ENCODE results near the gene FAM227B.

Gene FAM227B

GRCh38 chr15:49279521-49280456 lies 340.8 kb downstream of the FAM227B start:
- H3K4me1 ChIP-seq (ENCODE audit: control insufficient read depth, insufficient read depth, low read length): no peaks in the 10 kb centered on the region
- no peaks in the 10 kb centered on the region for H3K27me3 ChIP-seq (ENCODE audit: control insufficient read depth, insufficient read depth, low read length)
- H3K9ac ChIP-seq (ENCODE audit: low read depth, low read length): no peak overlapping the region
- H3K36me3 ChIP-seq (ENCODE audit: control insufficient read depth, insufficient read depth, low read length): 0 out of 2 replicates have a peak, but pooled peaks cover 2% of the 10 kb centered on the region
- H3K27ac ChIP-seq (ENCODE audit: low read depth, low read length): no peak overlapping the region
- no peak overlapping the region for H3K4me3 ChIP-seq (ENCODE audit: low read depth, low read length)
- H3K9me3 ChIP-seq (ENCODE audit: control insufficient read depth, insufficient read depth, low read length): no peaks in the 10 kb centered on the region

- Histone ChIP-seq H3K27ac (ENCODE audit: low read depth, low read length) (no peak overlapping the region), H3K36me3 (ENCODE audit: control insufficient read depth, insufficient read depth, low read length) (no peaks in the 10 kb centered on the region), H3K9ac (ENCODE audit: low read depth, low read length) (no peak overlapping the region), H3K4me3 (ENCODE audit: low read depth, low read length) (no peak overlapping the region), H3K4me1 (ENCODE audit: control insufficient read depth, insufficient read depth, low read length) (no peaks in the 10 kb centered on the region), H3K9me3 (ENCODE audit: control insufficient read depth, insufficient read depth, low read length) (no peaks in the 10 kb centered on the region), H3K27me3 (ENCODE audit: control insufficient read depth, insufficient read depth, low read length) (no peaks in the 10 kb centered on the region)
These were observed 341.9 kb downstream of the FAM227B start for GRCh38 chr15:49278751-49279150.
